Stimulated activated CD8-positive, alpha-beta memory T cell treated with anti-CD3 and anti-CD28 coated beads, Interleukin-12 subunit alpha, Interleukin-12 subunit beta, amount 100 ng/mL, for 4 hours (primary cell): Measurements from ENCODE around the gene PRR15L.
"Not testable (repeated sequence)": the region's sequence is repeated elsewhere in the genome, so short reads cannot be mapped to it uniquely, and the experiment has no call there.

Source experiments
- DNase-seq: peaks from one replicate; pipeline ENCODE4 v3.0.0-alpha.2; 2020; ENCODE audit warnings: low read depth

PRR15L gene

DNA sequence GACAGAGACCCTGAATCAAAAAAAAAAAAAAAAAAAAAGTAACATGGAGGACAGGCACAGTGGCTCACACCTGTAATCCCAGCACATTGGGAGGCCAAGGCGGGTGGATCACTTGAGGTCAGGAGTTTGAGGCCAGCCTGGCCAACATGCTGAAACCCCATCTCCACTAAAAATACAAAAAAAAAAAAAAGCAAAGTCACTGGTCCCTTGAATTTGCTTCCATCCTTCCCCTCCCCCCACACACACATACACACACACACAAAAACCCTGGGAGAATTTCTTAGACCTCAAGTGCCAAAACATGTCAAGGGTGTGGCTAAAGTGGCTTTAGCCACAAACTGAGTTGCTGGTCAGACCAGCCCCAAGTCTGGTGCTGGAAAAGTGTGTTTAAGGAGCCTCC, 30.8 kb upstream of the PRR15L start:
- not testable (repeated sequence) for DNase-seq

DNA sequence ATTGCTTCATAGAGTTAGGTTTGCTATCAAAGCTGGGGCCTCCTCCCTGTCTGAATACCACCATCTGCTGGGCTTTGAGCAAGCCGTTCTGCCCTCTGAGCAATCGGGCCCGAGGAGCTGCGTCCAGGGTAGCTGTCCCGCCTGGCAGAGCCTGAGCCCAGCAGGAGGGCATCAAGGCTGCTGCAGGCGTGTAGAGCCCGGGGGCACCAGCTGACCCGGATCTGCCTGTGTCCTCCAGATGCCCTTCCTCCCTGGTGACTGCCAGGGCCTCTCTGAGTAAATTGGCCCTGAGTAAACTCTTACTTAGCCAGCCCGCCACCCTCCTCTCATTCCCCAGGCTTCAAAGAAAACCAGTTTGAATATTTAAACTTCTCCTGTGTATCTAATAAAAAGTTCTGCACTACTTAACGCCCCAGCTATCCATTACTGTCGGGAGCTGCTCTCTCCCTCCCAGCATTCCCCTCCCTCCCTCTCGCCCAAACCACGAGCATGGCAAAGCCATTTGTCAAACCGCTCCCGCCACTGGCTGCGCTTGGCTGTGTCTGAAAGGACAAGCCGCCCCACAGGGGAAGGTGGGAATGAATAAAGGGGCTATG, 29.7 kb upstream of the PRR15L start:
- no peak for DNase-seq

DNA sequence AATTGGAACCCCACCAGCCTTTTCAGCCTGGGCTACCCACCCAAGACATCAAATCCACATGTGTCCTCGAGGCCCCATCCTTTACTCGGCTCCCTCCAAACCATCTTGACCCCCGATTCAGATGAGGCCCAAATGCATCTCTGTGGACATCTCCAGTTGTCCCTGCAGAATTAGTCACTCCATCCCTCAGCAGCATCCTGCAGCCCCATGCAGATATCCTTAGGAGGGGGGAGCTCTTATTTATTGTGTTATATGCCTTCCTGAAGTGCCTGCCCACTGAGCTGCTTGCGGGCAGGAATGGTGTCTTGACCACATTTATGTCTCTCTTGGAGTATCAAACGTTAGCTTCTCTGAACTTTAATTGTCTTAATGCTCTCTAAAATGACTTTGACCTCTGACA, 28.8 kb upstream of the PRR15L start:
- no peak for DNase-seq

DNA sequence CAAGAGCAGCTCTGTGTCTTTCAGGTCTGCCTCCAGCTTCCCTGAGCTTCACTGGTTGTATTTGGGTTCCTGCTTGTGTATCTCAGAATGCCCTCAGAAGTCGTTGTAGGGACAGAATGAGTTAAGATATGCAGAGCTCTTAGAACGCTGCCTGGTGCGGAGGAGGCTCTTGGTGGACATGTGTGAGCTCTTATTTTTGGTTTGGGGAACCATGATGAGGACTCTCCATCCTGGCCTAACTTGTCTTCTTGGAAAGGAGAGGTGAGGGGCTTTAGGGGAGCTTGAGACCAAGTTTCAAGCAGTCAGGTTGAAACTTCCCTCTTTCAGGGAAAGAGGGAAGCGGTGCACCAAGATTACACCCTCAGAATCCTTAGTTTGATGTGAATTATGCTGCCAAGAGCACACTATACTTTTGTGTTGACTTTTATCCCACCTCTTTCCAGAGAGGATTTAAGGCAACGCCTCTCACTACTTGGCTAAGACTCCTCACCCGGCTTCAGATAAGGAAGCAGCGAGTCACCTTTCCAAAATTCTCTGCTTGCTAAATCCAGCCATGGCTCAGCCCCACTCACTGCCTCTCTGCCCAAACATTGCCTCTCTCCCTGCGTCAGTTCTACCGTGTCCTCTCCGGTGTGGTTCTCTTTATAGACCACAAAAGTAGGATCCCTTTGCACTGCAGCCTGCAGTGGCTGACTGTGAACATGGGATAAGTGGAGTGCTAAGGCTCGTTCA, 26.0 kb upstream of the PRR15L start:
- DNase-seq = no peak

DNA sequence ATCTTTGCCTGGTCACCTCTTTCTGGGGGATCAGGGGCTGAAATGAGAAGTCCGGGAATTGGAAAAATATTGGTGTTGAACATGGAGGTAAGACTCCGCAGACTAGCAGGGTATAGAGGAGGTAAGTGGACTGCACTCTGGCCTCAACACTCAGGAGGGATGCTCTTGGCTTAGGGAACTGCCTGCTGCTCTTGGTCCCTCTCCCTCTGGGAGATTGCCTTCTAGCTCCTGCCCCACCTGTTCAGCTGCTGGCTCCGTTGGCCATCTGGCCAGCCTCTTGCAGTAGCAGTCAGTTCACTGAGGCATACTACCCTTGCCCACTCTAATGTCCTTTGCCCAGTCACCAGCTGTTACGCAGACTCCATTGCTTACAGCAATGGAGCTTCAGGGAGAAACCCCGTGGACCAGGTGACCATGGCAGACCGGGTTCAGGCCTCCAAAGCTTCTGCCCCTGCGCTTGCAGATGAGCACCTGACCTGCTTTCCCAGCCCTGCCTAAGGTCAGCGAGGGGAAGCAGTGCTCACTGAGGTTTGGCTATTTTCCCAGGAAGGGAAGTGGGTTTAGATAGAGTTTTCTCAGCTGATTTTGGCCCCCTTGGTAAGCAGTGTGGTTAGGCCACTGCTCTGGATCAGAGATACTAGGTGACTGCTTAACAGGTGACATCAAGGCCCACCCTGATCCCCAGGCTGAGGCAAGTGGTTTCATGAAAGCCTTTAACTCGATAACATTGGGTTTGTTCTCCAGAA, 25.1 kb upstream of the PRR15L start:
- no peak for DNase-seq

DNA sequence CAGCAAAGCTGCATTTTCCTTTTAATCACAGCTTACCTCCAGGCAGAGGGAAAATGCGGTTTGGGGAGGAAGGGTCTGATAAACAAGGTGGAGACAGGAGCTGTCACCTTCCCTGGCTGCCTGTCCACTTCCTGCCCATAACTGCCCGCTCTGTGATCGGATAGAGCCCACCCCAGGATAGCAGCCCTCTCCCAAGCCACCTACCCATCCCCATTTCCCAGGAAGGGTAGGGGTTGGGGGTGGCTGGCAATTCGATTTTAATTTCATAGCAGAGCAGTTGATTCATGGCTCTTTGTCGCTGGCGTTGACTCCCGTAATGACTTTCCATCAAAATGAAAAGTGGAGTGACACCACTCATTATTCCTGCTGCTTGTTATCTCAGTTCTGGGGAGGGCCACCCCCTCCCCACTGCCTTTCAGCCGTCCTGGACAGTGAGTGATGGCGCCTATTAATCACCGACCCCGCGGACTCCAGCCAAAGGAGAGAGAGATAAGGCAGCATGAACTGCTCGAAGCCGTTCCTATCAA, 24.5 kb upstream of the PRR15L start:
- no peak for DNase-seq

DNA sequence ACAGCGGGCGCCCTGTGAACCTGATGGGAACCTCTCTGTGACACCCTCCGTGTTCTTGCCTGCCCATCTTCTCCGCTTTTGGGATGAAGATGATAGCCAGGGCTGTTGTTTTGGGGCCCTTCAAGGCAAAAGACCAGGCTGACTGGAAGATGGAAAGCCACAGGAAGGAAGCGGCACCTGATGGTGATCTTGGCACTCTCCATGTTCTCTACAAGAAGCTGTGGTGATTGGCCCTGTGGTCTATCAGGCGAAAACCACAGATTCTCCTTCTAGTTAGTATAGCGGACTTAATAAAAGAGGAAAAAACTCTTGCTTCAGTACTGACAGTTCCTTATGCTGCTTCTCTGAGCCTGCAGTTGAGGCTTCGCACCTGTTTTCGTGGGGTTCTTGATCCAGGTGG, 23.8 kb upstream of the PRR15L start:
- DNase-seq = no peak

DNA sequence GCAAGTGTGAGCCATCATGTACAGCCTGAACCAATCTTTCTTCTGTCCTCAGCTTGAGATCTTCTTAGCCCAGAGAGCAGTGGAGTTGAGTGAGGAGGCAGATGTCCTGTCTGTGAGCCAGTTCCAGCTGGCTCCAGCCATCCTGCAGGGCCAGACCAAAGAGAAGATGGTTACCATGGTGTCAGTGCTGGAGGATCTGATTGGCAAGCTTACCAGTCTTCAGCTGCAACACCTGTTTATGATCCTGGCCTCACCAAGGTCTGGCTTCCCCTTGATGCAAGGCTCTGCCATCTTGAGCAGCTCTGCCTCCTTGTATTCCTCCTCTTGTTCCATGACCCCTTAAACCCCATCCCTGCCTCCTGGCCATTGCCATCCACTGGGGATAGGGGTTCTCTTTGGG, 22.9 kb upstream of the PRR15L start:
- no peak for DNase-seq

DNA sequence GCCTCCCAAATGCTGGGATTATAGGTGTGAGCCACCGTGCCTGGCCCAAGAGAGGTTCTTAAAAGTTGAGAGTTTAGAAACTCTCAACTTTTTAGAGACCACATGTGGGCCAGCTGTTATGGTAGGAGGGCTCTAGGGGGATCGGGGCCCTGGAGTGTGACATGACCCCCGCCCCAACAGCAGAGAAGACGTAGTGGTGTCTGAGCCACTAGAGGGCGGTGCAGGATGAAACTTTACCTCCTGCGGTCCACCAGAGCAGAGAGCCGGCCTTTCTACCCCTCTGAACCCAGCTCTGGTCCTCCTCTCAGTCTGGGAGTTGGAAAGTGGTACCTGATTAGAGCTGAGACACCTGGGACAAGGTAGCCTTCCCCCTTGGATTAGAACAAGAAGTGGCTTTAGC, 20.6 kb upstream of the PRR15L start:
- no peak for DNase-seq

DNA sequence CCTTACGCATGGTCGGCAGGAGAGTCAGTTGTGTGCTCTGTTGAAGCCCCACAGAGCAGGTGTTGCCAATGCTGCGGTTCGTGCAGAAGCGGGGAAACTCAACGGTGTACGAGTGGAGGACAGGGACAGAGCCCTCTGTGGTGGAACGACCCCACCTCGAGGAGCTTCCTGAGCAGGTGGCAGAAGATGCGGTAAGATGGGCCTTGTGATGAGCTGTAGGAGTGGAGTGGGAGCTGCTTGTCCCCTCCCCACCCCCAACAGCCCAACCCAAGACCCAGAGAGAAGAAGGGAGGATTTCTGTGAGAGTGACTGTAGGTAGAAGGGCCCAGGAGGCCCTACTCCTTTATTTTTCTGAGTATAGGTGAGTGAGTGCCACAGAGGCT, 18.1 kb upstream of the PRR15L start:
- DNase-seq = no peak

DNA sequence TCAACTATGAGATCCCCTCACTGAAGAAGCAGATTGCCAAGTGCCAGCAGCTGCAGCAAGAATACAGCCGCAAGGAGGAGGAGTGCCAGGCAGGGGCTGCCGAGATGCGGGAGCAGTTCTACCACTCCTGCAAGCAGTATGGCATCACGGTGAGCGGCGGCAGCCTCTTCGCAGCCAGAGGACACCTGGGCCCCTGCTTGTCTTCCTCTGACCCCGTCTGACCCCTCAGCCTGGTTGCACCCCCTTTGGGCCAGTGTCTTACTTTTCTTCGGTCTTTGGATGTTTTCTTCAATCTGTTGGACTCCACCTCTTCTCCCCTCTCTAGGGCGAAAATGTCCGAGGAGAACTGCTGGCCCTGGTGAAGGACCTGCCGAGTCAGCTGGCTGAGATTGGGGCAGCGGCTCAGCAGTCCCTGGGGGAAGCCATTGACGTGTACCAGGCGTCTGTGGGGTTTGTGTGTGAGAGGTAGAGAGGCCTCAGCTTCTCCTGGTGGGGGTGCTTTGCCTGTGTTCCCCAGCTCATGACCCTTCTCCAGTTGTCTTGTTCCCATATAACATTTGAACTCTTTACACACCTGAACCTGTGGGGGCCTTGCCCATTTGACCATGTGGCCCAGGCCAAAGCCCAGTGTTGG, 17.6 kb upstream of the PRR15L start:
- DNase-seq = no peak

DNA sequence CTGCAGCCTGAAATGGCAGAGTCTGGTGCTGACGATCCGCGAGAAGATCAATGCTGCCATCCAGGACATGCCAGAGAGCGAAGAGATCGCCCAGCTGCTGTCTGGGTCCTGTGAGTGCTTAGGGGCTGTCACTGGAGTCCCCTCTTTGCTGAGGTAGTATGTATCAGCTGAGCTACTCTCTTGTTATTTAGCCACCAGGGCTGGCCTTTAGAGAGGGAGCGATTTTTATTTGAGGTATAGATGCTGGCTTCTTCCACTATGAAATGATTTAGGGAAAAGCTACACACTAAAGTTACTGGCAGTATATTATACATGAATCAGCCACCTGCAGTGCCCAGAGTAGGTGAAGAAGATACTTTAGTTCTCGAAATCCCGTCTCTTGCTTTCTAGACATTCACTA, 15.9 kb upstream of the PRR15L start:
- DNase-seq = no peak

DNA sequence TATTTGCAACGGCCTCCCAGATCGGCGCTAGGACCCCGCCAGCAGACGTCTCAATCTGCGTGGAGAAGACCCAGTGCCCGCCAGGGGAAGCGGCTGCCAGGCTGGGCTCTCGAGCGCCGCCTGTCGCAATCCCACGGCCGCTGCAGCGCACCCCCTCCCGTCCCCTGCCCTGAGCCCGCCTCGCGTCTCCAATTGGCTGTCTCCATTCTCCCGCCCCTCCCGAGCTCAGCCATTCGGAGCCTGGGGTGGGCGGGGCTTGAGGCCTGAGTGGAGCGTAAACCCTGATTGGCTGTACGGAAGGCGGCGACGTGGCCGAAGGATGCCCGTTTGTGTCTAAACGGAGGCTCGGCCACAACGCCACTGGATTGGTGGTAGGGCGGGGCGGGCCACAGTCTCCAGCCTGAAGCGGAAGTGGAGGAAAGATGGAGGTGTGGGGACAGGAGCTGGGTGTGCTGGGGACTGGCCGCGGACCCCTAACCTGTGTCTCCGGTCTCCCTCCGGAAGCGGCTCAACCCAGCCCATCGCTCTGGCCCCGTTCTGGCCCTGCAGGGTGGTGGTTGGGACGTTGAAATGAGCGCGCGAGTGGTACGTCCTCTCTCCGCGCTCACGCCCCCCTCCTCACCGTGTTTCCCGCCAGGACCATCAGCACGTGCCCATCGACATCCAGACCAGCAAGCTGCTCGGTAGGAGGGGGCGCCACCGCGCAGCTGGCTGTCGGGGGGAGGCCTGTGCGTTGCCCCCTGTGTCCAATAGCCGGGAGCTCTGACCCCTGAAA, 13.2 kb upstream of the PRR15L start, which contains the start of gene CDK5RAP3:
CDK5RAP3 (plus strand) TSS at position 389 of the 775 bp plus-strand sequence; CDS start at position 423, 34 bp downstream.
- DNase-seq = peak; percentile 98

DNA sequence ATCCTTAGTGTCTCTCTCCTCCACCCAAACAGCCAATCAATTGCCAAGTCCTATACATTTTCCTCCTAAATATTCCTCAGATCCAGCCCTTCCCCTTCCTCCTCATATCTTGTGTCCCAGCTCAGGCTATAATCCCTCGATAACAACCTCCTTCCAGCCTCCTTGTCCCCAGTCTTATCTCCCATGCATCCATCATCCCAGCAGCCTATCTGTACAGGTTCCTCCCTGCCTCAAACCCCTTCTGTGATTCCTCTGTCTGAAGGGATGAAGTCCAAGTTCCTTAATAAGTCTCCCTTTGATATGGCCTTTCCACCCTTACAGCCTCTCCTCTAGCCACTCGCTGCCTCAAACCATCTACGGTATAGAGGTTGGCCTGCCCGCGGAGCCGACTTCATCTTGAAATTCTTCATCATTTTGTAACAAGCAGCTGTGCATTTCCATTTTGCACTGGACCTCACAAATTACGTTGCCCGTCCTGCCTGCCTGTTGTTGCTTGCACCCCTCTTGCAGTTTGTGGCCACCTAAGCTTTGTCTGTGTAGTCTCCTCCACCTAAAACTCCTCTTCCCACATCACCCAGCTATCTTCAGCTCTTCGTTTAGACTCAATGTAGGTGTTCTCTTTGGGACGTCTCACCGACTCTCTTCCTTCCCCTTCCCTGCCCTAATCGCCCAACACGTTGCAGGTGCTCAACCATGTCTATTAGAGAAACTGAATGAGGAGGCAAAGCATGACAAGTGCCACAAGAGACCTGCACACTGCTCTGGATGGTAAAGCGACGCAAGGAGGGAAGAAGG, 12.4 kb upstream of the PRR15L start:
- DNase-seq = no peak

DNA sequence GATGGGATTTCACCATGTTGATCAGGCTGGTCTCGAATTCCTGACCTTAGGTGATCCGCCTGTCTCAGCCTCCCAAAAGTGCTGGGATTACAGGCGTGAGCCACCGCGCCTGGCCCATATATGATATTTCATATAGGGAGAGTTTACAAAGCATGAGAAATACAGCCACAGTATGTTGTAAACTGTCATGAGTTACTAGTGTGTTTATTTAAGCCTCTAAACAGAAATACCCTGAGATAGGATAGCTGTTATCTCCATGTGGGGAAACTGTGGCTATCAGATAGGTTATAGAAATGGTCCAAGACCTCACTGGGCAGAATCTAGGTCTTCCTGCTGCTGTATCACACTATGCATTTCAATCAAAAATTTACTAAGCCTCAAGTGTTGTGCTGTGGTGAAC, 11.2 kb upstream of the PRR15L start:
- no peak for DNase-seq

DNA sequence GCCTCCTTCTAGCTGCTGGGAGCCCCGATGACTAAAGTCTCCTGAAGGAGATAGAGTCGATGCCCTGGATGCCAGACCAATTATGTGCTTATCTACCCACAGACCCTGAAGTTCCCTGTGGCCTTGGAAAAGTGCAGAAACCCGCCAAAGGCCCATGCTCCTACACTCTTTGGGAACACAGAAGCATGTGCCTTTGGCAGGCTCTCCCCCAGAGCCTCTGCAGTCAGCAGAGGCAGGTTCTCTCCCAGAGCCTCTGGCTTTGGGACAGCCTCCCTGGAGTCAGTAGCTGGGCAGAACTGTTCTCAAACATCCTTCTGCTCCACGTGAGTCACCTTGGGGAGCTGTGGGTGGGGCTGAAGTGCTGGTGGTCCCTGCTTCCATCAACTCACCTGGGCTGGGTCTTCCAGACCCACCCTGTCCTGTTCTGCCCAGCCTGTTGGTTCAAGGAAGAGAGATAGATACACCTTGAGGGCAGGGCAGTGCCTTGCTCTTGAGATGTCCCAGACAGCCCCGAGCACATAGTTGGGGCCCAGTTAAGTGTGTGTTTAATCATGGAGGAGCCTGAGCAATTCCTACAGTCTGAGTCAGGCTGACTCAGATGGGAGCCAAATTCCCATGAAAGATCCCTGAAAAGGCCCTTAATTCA, 10.0 kb upstream of the PRR15L start:
- DNase-seq = no peak

DNA sequence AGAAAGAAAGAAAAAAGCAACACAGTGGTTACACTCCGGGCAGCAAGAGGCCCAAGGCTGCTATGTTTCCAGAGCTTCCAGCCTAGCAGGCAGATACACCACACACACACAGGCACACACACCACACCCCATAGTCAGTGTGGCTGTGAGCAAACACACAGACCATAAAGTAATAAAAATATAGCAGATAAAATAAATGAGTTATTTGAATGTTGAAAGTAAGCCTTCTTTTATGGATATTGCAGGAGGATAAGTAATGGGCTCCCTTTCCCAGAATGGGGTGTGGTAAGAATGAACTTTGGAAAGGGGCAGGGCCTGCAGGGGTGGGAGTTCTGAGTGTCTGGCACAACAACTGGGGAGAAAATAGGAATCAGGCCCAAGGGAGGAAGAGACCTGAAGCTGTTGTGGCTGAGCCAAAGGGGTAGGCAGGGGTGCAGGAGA, 8.4 kb upstream of the PRR15L start:
- DNase-seq = no peak

DNA sequence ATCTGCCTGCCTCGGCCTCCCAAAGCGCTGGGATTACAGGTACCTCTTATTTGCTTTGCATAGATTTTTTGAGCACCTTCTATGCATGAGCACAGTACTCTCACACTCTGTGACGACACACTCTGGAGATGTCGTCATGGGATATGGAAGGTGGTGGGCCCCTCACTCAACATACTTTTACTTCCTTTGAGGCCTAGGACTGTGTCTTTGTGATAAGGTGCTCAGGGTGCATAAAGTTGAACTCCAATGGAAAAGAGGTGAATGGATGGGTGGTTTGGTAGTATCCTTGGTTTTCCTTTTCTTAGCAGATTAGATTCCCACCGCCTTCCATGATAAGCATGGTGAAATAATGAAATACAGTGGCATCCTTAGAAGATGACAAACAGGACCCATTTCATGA, 7.2 kb upstream of the PRR15L start:
- no peak for DNase-seq

DNA sequence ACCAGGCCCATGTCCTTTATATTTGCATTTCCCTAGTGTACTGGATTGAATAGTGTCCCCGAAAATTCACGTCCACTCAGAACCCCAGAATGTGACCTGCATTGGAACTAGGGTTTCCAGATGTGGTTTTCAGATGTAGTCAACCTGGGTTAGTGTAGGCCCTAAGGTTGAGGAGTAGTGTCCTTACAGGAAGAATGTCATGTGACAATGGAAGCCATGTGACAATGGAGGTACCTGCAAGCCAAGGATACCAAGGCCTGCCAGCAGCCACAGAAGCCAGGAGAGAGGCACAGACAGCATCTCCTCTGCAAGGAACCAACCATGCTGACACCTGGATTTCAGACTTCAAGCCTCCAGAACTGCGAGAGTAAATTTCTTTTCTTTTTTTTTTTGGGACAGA, 5.2 kb upstream of the PRR15L start:
- DNase-seq = no peak

DNA sequence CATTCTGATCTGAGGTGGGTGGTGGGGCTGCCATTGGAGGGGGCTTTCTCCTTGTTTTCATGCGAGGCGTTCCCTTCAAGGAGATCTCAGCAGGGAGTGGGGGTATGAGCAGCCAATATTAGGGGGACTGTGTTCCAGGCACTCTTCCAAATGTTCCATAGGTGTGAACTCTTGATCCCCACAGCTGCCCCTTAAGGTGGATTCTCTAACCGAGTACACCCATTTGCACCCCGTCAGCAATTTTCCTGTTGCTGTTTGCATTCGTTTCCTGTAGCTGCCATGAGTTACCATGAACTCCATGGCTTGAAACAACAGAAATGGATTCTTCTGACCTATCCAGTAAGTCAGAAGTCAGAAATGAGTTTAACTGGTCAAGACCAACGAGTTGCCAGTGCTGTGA, 3.7 kb upstream of the PRR15L start:
- no peak for DNase-seq
